H9 (cell line): ENCODE data around the gene CHRNA9. TPM values are rescaled to one million over a fixed set of nuclear protein-coding genes. Genes with fewer than 3 reads are reported as not detected.

Source experiments
- DNase-seq: peaks from one replicate; pipeline ENCODE4 v3.0.0-alpha.2; 2017
- H2AFZ ChIP-seq: one replicate; pipeline ENCODE4 v1.6.1; 2013; ENCODE audit warnings: mild to moderate bottlenecking, low read length, control low read depth, moderate library complexity
- H2AK5ac ChIP-seq: 2 replicates; pipeline ENCODE4 v1.6.1; 2013; ENCODE audit warnings: low read length, control low read depth, mixed read lengths; ENCODE audit not compliant: insufficient read length
- H2BK120ac ChIP-seq: one replicate; pipeline ENCODE4 v1.6.1; 2013; ENCODE audit warnings: low read depth, mild to moderate bottlenecking, low read length, control low read depth, inconsistent platforms; ENCODE audit not compliant: poor library complexity, severe bottlenecking
- H2BK12ac ChIP-seq: 2 replicates; pipeline ENCODE4 v1.6.1; 2013; ENCODE audit warnings: low read length, control low read depth, mixed read lengths, low read depth; ENCODE audit not compliant: insufficient read length
- H2BK15ac ChIP-seq: 2 replicates; pipeline ENCODE4 v1.6.1; 2013; ENCODE audit warnings: low read depth, low read length, control low read depth
- H2BK20ac ChIP-seq: one replicate; pipeline ENCODE4 v1.6.1; 2013; ENCODE audit warnings: low read depth, mild to moderate bottlenecking, low read length, control low read depth, inconsistent platforms; ENCODE audit not compliant: poor library complexity, severe bottlenecking
- H2BK5ac ChIP-seq: 2 replicates; pipeline ENCODE4 v1.6.1; 2013; ENCODE audit warnings: low read length, control low read depth, mixed read lengths; ENCODE audit not compliant: insufficient read length
- H3K14ac ChIP-seq: 2 replicates; pipeline ENCODE4 v1.6.1; 2013; ENCODE audit warnings: low read length, control low read depth; ENCODE audit not compliant: insufficient read depth
- H3K18ac ChIP-seq: 2 replicates; pipeline ENCODE4 v1.6.1; 2013; ENCODE audit warnings: low read depth, mild to moderate bottlenecking, mixed read lengths, low read length, control low read depth; ENCODE audit not compliant: insufficient read length
- H3K23ac ChIP-seq: 2 replicates; pipeline ENCODE4 v1.6.1; 2013; ENCODE audit warnings: low read length, control low read depth, mixed read lengths, low read depth; ENCODE audit not compliant: insufficient read length
- H3K23me2 ChIP-seq: 2 replicates; pipeline ENCODE4 v1.6.1; 2013; ENCODE audit warnings: low read depth, mild to moderate bottlenecking, mixed read lengths, low read length, control low read depth; ENCODE audit not compliant: insufficient read length, poor library complexity, severe bottlenecking
- H3K27ac ChIP-seq: 2 replicates; pipeline ENCODE4 v1.5.1; 2013; ENCODE audit warnings: low read length, control low read depth, mixed read lengths, low read depth; ENCODE audit not compliant: insufficient read length
- H3K27me3 ChIP-seq: 2 replicates; pipeline ENCODE4 v1.6.1; 2013; ENCODE audit warnings: low read length, control low read depth, inconsistent platforms; ENCODE audit not compliant: insufficient read depth
- H3K4ac ChIP-seq: 2 replicates; pipeline ENCODE4 v1.6.1; 2013; ENCODE audit warnings: low read depth, mild to moderate bottlenecking, control low read depth, inconsistent platforms, low read length, moderate library complexity
- H3K4me1 ChIP-seq: 2 replicates; pipeline ENCODE4 v1.6.1; 2013; ENCODE audit warnings: low read length, control low read depth, inconsistent platforms; ENCODE audit not compliant: insufficient read depth
- H3K4me2 ChIP-seq: 2 replicates; pipeline ENCODE4 v1.6.1; 2013; ENCODE audit warnings: low read length, control low read depth, mixed read lengths; ENCODE audit not compliant: insufficient read length, insufficient read depth
- H3K56ac ChIP-seq: 2 replicates; pipeline ENCODE4 v1.6.1; 2013; ENCODE audit warnings: low read depth, mild to moderate bottlenecking, mixed read lengths, low read length, control low read depth; ENCODE audit not compliant: insufficient read length
- H3K79me1 ChIP-seq: 2 replicates; pipeline ENCODE4 v1.6.1; 2013; ENCODE audit warnings: low read depth, mild to moderate bottlenecking, moderate library complexity, low read length, control low read depth, inconsistent platforms; ENCODE audit not compliant: insufficient read depth, poor library complexity, severe bottlenecking
- H3K79me2 ChIP-seq: 2 replicates; pipeline ENCODE4 v1.6.1; 2013; ENCODE audit warnings: low read length, control low read depth, inconsistent platforms; ENCODE audit not compliant: insufficient read depth
- H3K9ac ChIP-seq: 2 replicates; pipeline ENCODE4 v1.6.1; 2013; ENCODE audit warnings: low read length, control low read depth, mixed read lengths; ENCODE audit not compliant: insufficient read length; ENCODE audit errors: extremely low read depth
- H3K9me3 ChIP-seq: one replicate; pipeline ENCODE4 v1.6.1; 2013; ENCODE audit warnings: low read depth, low read length, inconsistent platforms; ENCODE audit not compliant: control insufficient read depth
- H3T11ph ChIP-seq: one replicate; pipeline ENCODE4 v1.6.1; 2013; ENCODE audit warnings: mild to moderate bottlenecking, low read length, control low read depth, inconsistent platforms
- H4K20me1 ChIP-seq: one replicate; pipeline ENCODE4 v1.6.1; 2013; ENCODE audit not compliant: control insufficient read depth, insufficient read length, insufficient read depth
- H4K5ac ChIP-seq: 2 replicates; pipeline ENCODE4 v1.6.1; 2013; ENCODE audit warnings: low read depth, mild to moderate bottlenecking, mixed read lengths, low read length, control low read depth; ENCODE audit not compliant: insufficient read length
- H4K8ac ChIP-seq: replicated peaks from 2 replicates; pipeline ENCODE4 v1.6.1; 2013; ENCODE audit warnings: low read length, control low read depth, mixed read lengths, low read depth; ENCODE audit not compliant: insufficient read length
- H4K91ac ChIP-seq: 2 replicates; pipeline ENCODE4 v1.6.1; 2013; ENCODE audit warnings: low read depth, mild to moderate bottlenecking, moderate library complexity, mixed read lengths, low read length, control low read depth; ENCODE audit not compliant: insufficient read length
- H3K27ac Mint-ChIP-seq, 3 experiments: 2 replicates in 2 of 3; 3 replicates in 1 of 3; pipeline ENCODE4 v1.8.0; 2020 to 2021; ENCODE audit warnings: mixed read lengths in 3 of 3, mild to moderate bottlenecking in 1 of 3, moderate library complexity in 1 of 3
- H3K27me3 Mint-ChIP-seq: 2 replicates; pipeline ENCODE4 v1.8.0; 2021; ENCODE audit warnings: low read depth, mild to moderate bottlenecking, moderate library complexity, mixed read lengths
- H3K36me3 Mint-ChIP-seq, 3 experiments: 2 replicates in 2 of 3; 3 replicates in 1 of 3; pipeline ENCODE4 v1.8.0; 2020 to 2021; ENCODE audit warnings: low read depth in 3 of 3, mixed read lengths in 3 of 3; ENCODE audit not compliant: insufficient read depth in 1 of 3
- H3K4me1 Mint-ChIP-seq, 2 experiments: 2 replicates each; pipeline ENCODE4 v1.8.0; 2020; ENCODE audit warnings: mixed read lengths in 2 of 2
- H3K4me3 Mint-ChIP-seq, 2 experiments: 2 replicates in 1 of 2; 3 replicates in 1 of 2; pipeline ENCODE4 v1.8.0; 2020 to 2021; ENCODE audit warnings: mild to moderate bottlenecking in 2 of 2, mixed read lengths in 2 of 2, moderate library complexity in 1 of 2
- H3K9me3 Mint-ChIP-seq, 2 experiments: 2 replicates in 1 of 2; 3 replicates in 1 of 2; pipeline ENCODE4 v1.8.0; 2020; ENCODE audit warnings: mild to moderate bottlenecking in 2 of 2, mixed read lengths in 2 of 2, moderate library complexity in 1 of 2
- CTCF ChIP-seq: fragments of 200-600 bp; sonication (generic); conservative IDR thresholded peaks from 3 replicates; pipeline ENCODE4 v1.8.0; 2021; ENCODE audit warnings: antibody characterized with exemption, mild to moderate bottlenecking
- WGBS: extraction: QIAGEN DNeasy Blood & Tissue Kit; methylation state at CpG from one replicate; pipeline ENCODE4 v1.1.7; 2013; ENCODE audit warnings: missing lambda C conversion rate, low lambda C conversion rate, mixed read lengths; ENCODE audit not compliant: insufficient read length; ENCODE audit errors: extremely low coverage; 5-methylcytosine and 5-hydroxymethylcytosine counted together
- total RNA-seq: library from RNA; stranded (reverse); gene quantifications from 2 replicates; pipeline ENCODE4 v1.2.1, GENCODE V29; 2021

CHRNA9 gene
- total RNA-seq, 1 experiment from 2014 or later: 1.2 TPM

- no CpG with 5 or more reads among the region's 5 CpGs for WGBS
- H2BK5ac ChIP-seq: no peak overlapping the region
- no peaks in the 10 kb centered on the region for H3K4me1 ChIP-seq
- Mint-ChIP-seq H3K27ac (no peak overlapping the region), H3K27me3 (no peaks in the 10 kb centered on the region), H3K36me3 (peaks cover 0 to 13% (median 3%) of the 10 kb centered on the region in 3 experiments; a peak in 4 of 7 replicates), H3K9me3 (peaks cover 7 to 10% of the 10 kb centered on the region in 2 experiments), H3K4me3 (no peak overlapping the region), H3K4me1 (no peaks in the 10 kb centered on the region)
- H2BK20ac ChIP-seq: no peak overlapping the region
- DNase-seq: no peak
- H3K4ac ChIP-seq: no peak overlapping the region
- H3K9me3 ChIP-seq: no peaks in the 10 kb centered on the region
- no peak overlapping the region for H3K14ac ChIP-seq
- no peak overlapping the region for H3K9ac ChIP-seq
- H2BK120ac ChIP-seq: no peak overlapping the region
- no peak overlapping the region for H3K56ac ChIP-seq
- H3K27me3 ChIP-seq: no peaks in the 10 kb centered on the region
- no peak overlapping the region for H3K4me2 ChIP-seq
- no peak overlapping the region for H4K8ac ChIP-seq
- no peak overlapping the region for H4K91ac ChIP-seq
- H3K18ac ChIP-seq: no peak overlapping the region
- H4K20me1 ChIP-seq: no peaks in the 10 kb centered on the region
- H4K5ac ChIP-seq: no peak overlapping the region
- H3K23me2 ChIP-seq: no peaks in the 10 kb centered on the region
- H3K79me2 ChIP-seq: no peaks in the 10 kb centered on the region
- no peaks in the 10 kb centered on the region for H3K79me1 ChIP-seq
- no peak overlapping the region for H2BK15ac ChIP-seq
- H3K23ac ChIP-seq: no peak overlapping the region
- no peak overlapping the region for H2BK12ac ChIP-seq
- no peak overlapping the region for H3K27ac ChIP-seq
- H2AFZ ChIP-seq: no peak overlapping the region
- no peak overlapping the region for H3T11ph ChIP-seq
- TF ChIP-seq CTCF: no peak
- H2AK5ac ChIP-seq: no peak overlapping the region
Measured at GRCh38 chr4:40357738-40358137, 22.6 kb downstream of the CHRNA9 start.
